A549 (cell line): ENCODE results near the gene EHD3. TPM values are rescaled to one million over a fixed set of nuclear protein-coding genes. Genes with fewer than 3 reads are reported as not detected.

ENCODE experiments used
- ATAC-seq, 2 experiments: fragments of 200-7000 bp in 1 of 2; fragments of >200 bp in 1 of 2; cut with Nextera tagmentation in 1 of 2; cut with Tn5 transposase in 1 of 2; 3 replicates each; pipeline versions ENCODE4 v1.8.0 to v1.9.1; 2018 to 2020; ENCODE audit warnings: mild to moderate bottlenecking in 1 of 2, moderate library complexity in 1 of 2
- CTCF ChIA-PET: fragments of 300-600 bp; sonication (Branson Sonifier 250); formaldehyde crosslinking; extraction: SDS; loops from one replicate; lab custom pipeline; 2021; ENCODE audit warnings: antibody characterized with exemption, inconsistent platforms; lab: Yijun Ruan, JAX
- POLR2A ChIA-PET: fragments of 350-600 bp; formaldehyde crosslinking; extraction: SDS; loops from one replicate; lab custom pipeline; 2021; ENCODE audit warnings: antibody characterized with exemption, inconsistent platforms; lab: Yijun Ruan, JAX
- DNase-seq, 2 experiments: peaks; one replicate each; pipeline versions ENCODE4 v3.0.0 to v3.0.0-alpha.2; 2011 to 2016; ENCODE audit warnings: low read depth in 1 of 2, low spot score in 1 of 2
- FAIRE-seq: peaks from 2 replicates; lab custom pipeline; 2011; peaks lifted over from hg19 to GRCh38; lab: Jason Lieb, UNC
- H3K27ac ChIP-seq, 2 experiments: fragments of >200 bp; sonication (Bioruptor Twin); formaldehyde crosslinking; 3 replicates each; pipeline ENCODE4 v1.5.1; 2016 to 2017
- H3K4me1 ChIP-seq: fragments of >200 bp; sonication (Bioruptor Twin); formaldehyde crosslinking; 3 replicates; pipeline ENCODE4 v1.6.1; 2016
- H3K4me2 ChIP-seq: fragments of >200 bp; sonication (Bioruptor Twin); formaldehyde crosslinking; 3 replicates; pipeline ENCODE4 v1.6.1; 2016
- H3K4me3 ChIP-seq: fragments of >200 bp; sonication (Bioruptor Twin); formaldehyde crosslinking; 3 replicates; pipeline ENCODE4 v1.5.1; 2016
- H3K9me3 ChIP-seq: fragments of >200 bp; sonication (Bioruptor Twin); formaldehyde crosslinking; 3 replicates; pipeline ENCODE4 v1.6.1; 2016
- BHLHE40 ChIP-seq: IDR thresholded peaks from 2 replicates; pipeline ENCODE4 v1.6.1; 2012; ENCODE audit warnings: low read depth, low read length, inconsistent platforms
- CHD2 ChIP-seq: fragments of 150-350 bp; IDR thresholded peaks from 2 replicates; pipeline ENCODE4 v1.6.1; 2014; ENCODE audit warnings: low read length; ENCODE audit not compliant: partially characterized antibody
- CHD4 ChIP-seq: fragments of 200-600 bp; sonication (generic); IDR thresholded peaks from 2 replicates; pipeline ENCODE4 v1.6.1; 2016; ENCODE audit warnings: antibody characterized with exemption, mild to moderate bottlenecking, borderline replicate concordance
- CTCF ChIP-seq: fragments of >200 bp; sonication (Bioruptor Twin); formaldehyde crosslinking; IDR thresholded peaks from 3 replicates; pipeline ENCODE4 v1.5.1; 2016
- EHMT2 ChIP-seq: fragments of 200-600 bp; sonication (generic); IDR thresholded peaks from 2 replicates; pipeline ENCODE4 v1.6.1; 2016; ENCODE audit warnings: antibody characterized with exemption, low read depth, mild to moderate bottlenecking, moderate library complexity
- FOXS1 ChIP-seq: fragments of 250-450 bp; sonication (Bioruptor Pico); IDR thresholded peaks from 2 replicates; pipeline ENCODE4 v1.5.0; 2020; ENCODE audit warnings: mild to moderate bottlenecking, moderate library complexity
- HMGXB4 ChIP-seq: fragments of 250-450 bp; sonication (Bioruptor Pico); IDR thresholded peaks from 2 replicates; pipeline ENCODE4 v1.5.0; 2021; ENCODE audit warnings: mild to moderate bottlenecking, moderate library complexity, borderline replicate concordance
- HOXA7 ChIP-seq: fragments of 250-450 bp; sonication (Bioruptor Pico); IDR thresholded peaks from 2 replicates; pipeline ENCODE4 v1.5.0; 2020; ENCODE audit warnings: mild to moderate bottlenecking, moderate library complexity
- HOXB13 ChIP-seq: fragments of 250-450 bp; sonication (Bioruptor Pico); IDR thresholded peaks from 2 replicates; pipeline ENCODE4 v1.5.0; 2020; ENCODE audit warnings: low read depth, mild to moderate bottlenecking, moderate library complexity
- HOXB5 ChIP-seq: fragments of 250-450 bp; sonication (Bioruptor Pico); IDR thresholded peaks from 2 replicates; pipeline ENCODE4 v1.5.0; 2020; ENCODE audit warnings: mild to moderate bottlenecking, moderate library complexity
- JUNB ChIP-seq: fragments of >200 bp; sonication (Bioruptor Twin); formaldehyde crosslinking; IDR thresholded peaks from 2 replicates; pipeline ENCODE4 v1.6.1; 2016
- KDM5A ChIP-seq: fragments of 200-600 bp; sonication (generic); IDR thresholded peaks from 2 replicates; pipeline ENCODE4 v1.6.1; 2016; ENCODE audit warnings: antibody characterized with exemption, mild to moderate bottlenecking
- MAX ChIP-seq: IDR thresholded peaks from 2 replicates; pipeline ENCODE4 v1.6.1; 2012
- NFE2L2 ChIP-seq: fragments of 150-350 bp; conservative IDR thresholded peaks from 2 replicates; pipeline ENCODE4 v1.6.1; 2014; ENCODE audit warnings: low read length
- NPAS2 ChIP-seq: fragments of 250-450 bp; sonication (Bioruptor Pico); IDR thresholded peaks from 2 replicates; pipeline ENCODE4 v1.8.0; 2022; ENCODE audit warnings: mild to moderate bottlenecking, moderate library complexity, borderline replicate concordance
- POLR2AphosphoS2 ChIP-seq: conservative IDR thresholded peaks from 2 replicates; pipeline ENCODE4 v1.6.1; 2012; ENCODE audit warnings: low read length, improper control_type of control experiment, inconsistent platforms
- RCOR1 ChIP-seq: fragments of 150-350 bp; IDR thresholded peaks from 2 replicates; pipeline ENCODE4 v1.6.1; 2014; ENCODE audit warnings: antibody characterized with exemption, low read length, low read depth
- SREBF2 ChIP-seq: fragments of 450-650 bp; IDR thresholded peaks from 2 replicates; pipeline ENCODE4 v1.6.1; 2014; ENCODE audit warnings: mild to moderate bottlenecking, moderate library complexity
- TP53 ChIP-seq: fragments of 250-450 bp; sonication (Bioruptor Pico); IDR thresholded peaks from 2 replicates; pipeline ENCODE4 v1.5.0; 2021; ENCODE audit warnings: mild to moderate bottlenecking, moderate library complexity
- USF2 ChIP-seq: fragments of 450-650 bp; IDR thresholded peaks from 2 replicates; pipeline ENCODE4 v1.6.1; 2014; ENCODE audit warnings: antibody characterized with exemption
- ZNF302 ChIP-seq: fragments of 250-450 bp; sonication (Bioruptor Pico); IDR thresholded peaks from 2 replicates; pipeline ENCODE4 v1.9.0; 2021; ENCODE audit warnings: inconsistent platforms, mild to moderate bottlenecking, moderate library complexity
- WGBS: methylation state at CpG from one replicate; pipeline ENCODE4 v1.1.6; 2017; ENCODE audit errors: missing lambda C conversion rate; 5-methylcytosine and 5-hydroxymethylcytosine counted together
- polyA plus RNA-seq, 4 experiments: library from polyadenylated mRNA; depleted of rRNA in 3 of 4; stranded (reverse); fragments of >200 nt; fragmentation: RNase III in 1 of 4; extraction: RNeasy Plus Mini Kit Qiagen cat#74134 plus additional on column Dnase treatment in 1 of 4; gene quantifications; 2 replicates in 3 of 4; 3 replicates in 1 of 4; pipeline ENCODE4 v1.2.3, GENCODE V29; 2011 to 2017

EHD3 gene
- polyA plus RNA-seq, 2 of the 4 experiments (the other 2 are of a cell fraction) = 8.7 to 10.6 TPM

- ChIA-PET CTCF (interaction anchor here (1.4 to 1.6 kb wide), 2 partner anchors 26 to 126 kb away, joined by 3 to 5 read pairs; partner anchors contain the start of gene EHD3), POLR2A (no interaction called here)
- Histone ChIP-seq H3K9me3 (no peaks in the 10 kb centered on the region), H3K4me2 (no peak overlapping the region), H3K27ac (no peak overlapping the region), H3K4me3 (no peak overlapping the region), H3K4me1 (no peaks in the 10 kb centered on the region)
- 36% methylated on average over 2 of the region's 2 CpGs for WGBS
- FAIRE-seq = no peak
- TF ChIP-seq CHD2 = no peak
- no peak for TF ChIP-seq POLR2AphosphoS2
- TF ChIP-seq MAX = no peak
- TF ChIP-seq FOXS1 (CRISPR knock-in tag) = no peak
- TF ChIP-seq USF2 = no peak
- TF ChIP-seq HOXB13 (CRISPR knock-in tag) = no peak
- no peak for TF ChIP-seq NPAS2 (CRISPR knock-in tag)
- TF ChIP-seq KDM5A = no peak
- no peak for TF ChIP-seq HMGXB4 (CRISPR knock-in tag)
- no peak for TF ChIP-seq ZNF302 (CRISPR knock-in tag)
- TF ChIP-seq JUNB = no peak
- TF ChIP-seq CTCF = no peak
- no peak for TF ChIP-seq HOXB5 (CRISPR knock-in tag)
- no peak for TF ChIP-seq TP53 (CRISPR knock-in tag)
- no peak for TF ChIP-seq NFE2L2
- TF ChIP-seq EHMT2 = no peak
- no peak for TF ChIP-seq CHD4
- no peak; a peak in 1 of 6 replicates for ATAC-seq
- no peak for DNase-seq
These were observed 26.2 kb upstream of the EHD3 start for GRCh38 chr2:31207790-31208189.

GRCh38 chr2:31208240-31208639 lies 25.7 kb upstream of the EHD3 start:
- Histone ChIP-seq H3K4me2 (no peak overlapping the region), H3K9me3 (no peaks in the 10 kb centered on the region), H3K4me3 (no peak overlapping the region), H3K4me1 (no peaks in the 10 kb centered on the region), H3K27ac (no peak overlapping the region)
- ATAC-seq (no peak), FAIRE-seq (no peak), DNase-seq (no peak)
- WGBS = 75% methylated on average over 1 of the region's 1 CpG
- ChIA-PET POLR2A (no interaction called here), CTCF (interaction anchor here (1.4 to 1.6 kb wide), 2 partner anchors 25 to 126 kb away, joined by 3 to 5 read pairs; partner anchors contain the start of gene EHD3)
- TF ChIP-seq MAX (no peak), RCOR1 (no peak), EHMT2 (no peak), SREBF2 (no peak), BHLHE40 (no peak), HOXA7 (no peak), NFE2L2 (no peak)
